ENCODE measurements around the gene FREM1.

DNA sequence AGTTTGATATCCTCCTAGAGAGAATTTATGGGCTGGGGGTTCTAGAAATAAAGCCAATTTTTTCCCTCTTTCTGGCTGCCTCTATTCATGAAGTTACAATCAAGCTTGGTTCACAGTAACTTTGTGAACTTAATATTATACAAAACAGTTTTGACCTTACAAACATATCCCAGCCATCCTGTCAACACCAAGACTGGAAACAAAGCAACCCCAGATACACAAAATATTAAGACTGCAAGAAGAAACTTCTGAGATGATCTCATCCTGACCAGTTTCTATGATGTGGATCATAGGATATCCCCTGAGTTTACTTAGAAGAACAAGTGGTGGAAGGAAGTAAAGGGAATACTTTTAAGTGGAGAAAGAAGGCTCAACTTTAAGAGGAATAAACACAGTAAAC is 159.4 kb downstream of the FREM1 start:
- TF ChIP-seq, protein P1, sequence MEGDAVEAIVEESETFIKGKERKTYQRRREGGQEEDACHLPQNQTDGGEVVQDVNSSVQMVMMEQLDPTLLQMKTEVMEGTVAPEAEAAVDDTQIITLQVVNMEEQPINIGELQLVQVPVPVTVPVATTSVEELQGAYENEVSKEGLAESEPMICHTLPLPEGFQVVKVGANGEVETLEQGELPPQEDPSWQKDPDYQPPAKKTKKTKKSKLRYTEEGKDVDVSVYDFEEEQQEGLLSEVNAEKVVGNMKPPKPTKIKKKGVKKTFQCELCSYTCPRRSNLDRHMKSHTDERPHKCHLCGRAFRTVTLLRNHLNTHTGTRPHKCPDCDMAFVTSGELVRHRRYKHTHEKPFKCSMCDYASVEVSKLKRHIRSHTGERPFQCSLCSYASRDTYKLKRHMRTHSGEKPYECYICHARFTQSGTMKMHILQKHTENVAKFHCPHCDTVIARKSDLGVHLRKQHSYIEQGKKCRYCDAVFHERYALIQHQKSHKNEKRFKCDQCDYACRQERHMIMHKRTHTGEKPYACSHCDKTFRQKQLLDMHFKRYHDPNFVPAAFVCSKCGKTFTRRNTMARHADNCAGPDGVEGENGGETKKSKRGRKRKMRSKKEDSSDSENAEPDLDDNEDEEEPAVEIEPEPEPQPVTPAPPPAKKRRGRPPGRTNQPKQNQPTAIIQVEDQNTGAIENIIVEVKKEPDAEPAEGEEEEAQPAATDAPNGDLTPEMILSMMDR (IDR thresholded peaks at IDR 0.05; ENCODE audit: insufficient read depth, low read depth, low read length) = no peak
- TF ChIP-seq EZH2 (IDR thresholded peaks at IDR 0.05; ENCODE audit: insufficient read depth, low read length) = no peak
